Gastrocnemius medialis (tissue), 4 donors: ENCODE results near the gene ZFHX2. TPM values are rescaled to one million over a fixed set of nuclear protein-coding genes. Genes with fewer than 3 reads are reported as not detected.

Experiments used
- ATAC-seq, 2 donors: fragments of 150-250 bp; one replicate each; pipeline ENCODE4 v1.9.1; 2016
- DNase-seq, 2 donors: peaks; one replicate each; pipeline ENCODE4 v3.0.0-alpha.2; 2019
- H3K27ac ChIP-seq, 4 donors: fragments of 200-600 bp; sonication (generic); 1 replicate in 1 of 4; 2 replicates in 3 of 4; pipeline ENCODE4 v1.5.1; 2016 to 2018; ENCODE audit warnings: mild to moderate bottlenecking in 2 of 4, moderate library complexity in 1 of 4
- H3K27me3 ChIP-seq, 3 donors: fragments of 200-600 bp; sonication (generic) in 2 of 3; 1 replicate in 1 of 3; 2 replicates in 2 of 3; pipeline versions ENCODE4 v1.5.1 to v1.6.0; 2016 to 2019; ENCODE audit warnings: mild to moderate bottlenecking in 1 of 3, moderate library complexity in 1 of 3
- H3K36me3 ChIP-seq, 2 donors: fragments of 200-600 bp; sonication (generic) in 1 of 2; one replicate each; pipeline ENCODE4 v1.5.1; 2017 to 2018
- H3K4me1 ChIP-seq, 2 donors: fragments of 200-600 bp; sonication (generic) in 1 of 2; one replicate each; pipeline ENCODE4 v1.5.1; 2016 to 2017; ENCODE audit warnings: mild to moderate bottlenecking in 2 of 2
- H3K4me3 ChIP-seq, 4 donors: fragments of 200-600 bp; sonication (generic) in 3 of 4; 1 replicate in 1 of 4; 2 replicates in 3 of 4; pipeline ENCODE4 v1.5.1; 2016 to 2019; ENCODE audit warnings: mild to moderate bottlenecking in 2 of 4
- H3K9me3 ChIP-seq, 3 donors: fragments of 200-600 bp; sonication (generic) in 2 of 3; 1 replicate in 1 of 3; 2 replicates in 2 of 3; pipeline ENCODE4 v1.5.1; 2016 to 2019
- CTCF ChIP-seq, 5 experiments: fragments of 450-650 bp in 3 of 5; fragments of 200-600 bp in 2 of 5; sonication (generic) in 2 of 5; IDR thresholded peaks in 4 of 5; conservative IDR thresholded peaks in 1 of 5; 1 replicate in 4 of 5; 2 replicates in 1 of 5; pipeline ENCODE4 v1.5.1; 2016 to 2019; ENCODE audit warnings: antibody characterized with exemption in 5 of 5, mild to moderate bottlenecking in 3 of 5, moderate library complexity in 3 of 5
- POLR2A ChIP-seq, 2 donors: fragments of 450-650 bp; IDR thresholded peaks; one replicate each; pipeline ENCODE4 v1.6.1; 2017; ENCODE audit warnings: antibody characterized with exemption in 2 of 2, mild to moderate bottlenecking in 2 of 2, moderate library complexity in 2 of 2
- in situ Hi-C, 4 donors: fragments of 200-750 bp; cut with MboI; loops; one replicate each; pipeline versions ENCODE4 v1.15.0 to v1.8.0; 2017; ENCODE audit warnings: low sequenced_read_pairs in 4 of 4
- intact Hi-C: fragments of 100-400 bp; cut with DNase I; formaldehyde crosslinking; loops from one replicate; pipeline ENCODE4 v1.15.1; 2023; ENCODE audit warnings: low total_unique reads
- total RNA-seq, 4 donors: library from RNA; depleted of rRNA; stranded (reverse); fragments of >200 nt; gene quantifications; one replicate each; pipeline versions ENCODE4 v1.1.0 to v1.2.3, GENCODE V29; 2016

ZFHX2 gene
- total RNA-seq, 4 donors from 2014 or later = 0.23 to 0.44 (median 0.41) TPM; not detected in 1

- no peak for TF ChIP-seq POLR2A (IDR thresholded peaks at IDR 0.05)
- TF ChIP-seq CTCF (IDR thresholded peaks at IDR 0.05 in 4 of 5, conservative IDR thresholded peaks at IDR 0.05 in 1 of 5) = no peak
- no peaks in the 10 kb centered on the region for H3K36me3 ChIP-seq
- DNase-seq = no peak
- no peak overlapping the region for H3K27ac ChIP-seq
- intact Hi-C loops (no loop called here), in situ Hi-C loops (no loop called here)
- no peak overlapping the region for H3K4me3 ChIP-seq
- H3K4me1 ChIP-seq = no peaks in the 10 kb centered on the region
- no peaks in the 10 kb centered on the region for H3K9me3 ChIP-seq
- no peaks in the 10 kb centered on the region for H3K27me3 ChIP-seq
- no peak for ATAC-seq
Measured at GRCh38 chr14:23530375-23531055, 21.1 kb downstream of the ZFHX2 start.

GRCh38 chr14:23529016-23529415 is 22.5 kb downstream of the ZFHX2 start:
- Histone ChIP-seq H3K9me3 (no peaks in the 10 kb centered on the region), H3K4me3 (no peak overlapping the region), H3K27me3 (no peaks in the 10 kb centered on the region), H3K4me1 (no peaks in the 10 kb centered on the region), H3K36me3 (no peaks in the 10 kb centered on the region), H3K27ac (no peak overlapping the region)
- intact Hi-C loops (no loop called here), in situ Hi-C loops (no loop called here)
- no peak for DNase-seq
- TF ChIP-seq POLR2A (IDR thresholded peaks at IDR 0.05) = no peak
- TF ChIP-seq CTCF (IDR thresholded peaks at IDR 0.05 in 4 of 5, conservative IDR thresholded peaks at IDR 0.05 in 1 of 5) = no peak
- ATAC-seq = no peak

GRCh38 chr14:23528555-23528954 is 23.0 kb downstream of the ZFHX2 start:
- DNase-seq (no peak), ATAC-seq (no peak)
- Histone ChIP-seq H3K4me3 (no peak overlapping the region), H3K27ac (no peak overlapping the region), H3K9me3 (no peaks in the 10 kb centered on the region), H3K36me3 (no peaks in the 10 kb centered on the region), H3K4me1 (no peaks in the 10 kb centered on the region), H3K27me3 (no peaks in the 10 kb centered on the region)
- intact Hi-C loops = no loop called here
- TF ChIP-seq POLR2A (IDR thresholded peaks at IDR 0.05) = no peak
- TF ChIP-seq CTCF (IDR thresholded peaks at IDR 0.05 in 4 of 5, conservative IDR thresholded peaks at IDR 0.05 in 1 of 5) = no peak
- in situ Hi-C loops = no loop called here

GRCh38 chr14:23525611-23526010 is 26.0 kb downstream of the ZFHX2 start:
- Histone ChIP-seq H3K27me3 (no peaks in the 10 kb centered on the region), H3K4me3 (no peak overlapping the region), H3K4me1 (no peaks in the 10 kb centered on the region), H3K36me3 (no peaks in the 10 kb centered on the region), H3K9me3 (no peaks in the 10 kb centered on the region), H3K27ac (no peak overlapping the region)
- DNase-seq (no peak), ATAC-seq (no peak)
- in situ Hi-C loops (no loop called here), intact Hi-C loops (no loop called here)
- TF ChIP-seq CTCF (IDR thresholded peaks at IDR 0.05 in 4 of 5, conservative IDR thresholded peaks at IDR 0.05 in 1 of 5) (no peak), POLR2A (IDR thresholded peaks at IDR 0.05) (no peak)

GRCh38 chr14:23524954-23525353 is 26.6 kb downstream of the ZFHX2 start:
- Histone ChIP-seq H3K27me3 (no peaks in the 10 kb centered on the region), H3K4me1 (no peaks in the 10 kb centered on the region), H3K36me3 (no peaks in the 10 kb centered on the region), H3K9me3 (no peaks in the 10 kb centered on the region), H3K27ac (no peak overlapping the region), H3K4me3 (no peak overlapping the region)
- intact Hi-C loops (no loop called here), in situ Hi-C loops (no loop called here)
- DNase-seq (no peak), ATAC-seq (no peak)
- no peak for TF ChIP-seq CTCF (IDR thresholded peaks at IDR 0.05 in 4 of 5, conservative IDR thresholded peaks at IDR 0.05 in 1 of 5)
- TF ChIP-seq POLR2A (IDR thresholded peaks at IDR 0.05) = no peak
